ENCODE measurements around the gene SPECC1. TPM values are rescaled to one million over a fixed set of nuclear protein-coding genes. Genes with fewer than 3 reads are reported as not detected.

The SPECC1 gene
- total RNA-seq, 1 donor from 2014 or later = 91.9 TPM

- no peak for TF ChIP-seq CTCF (IDR thresholded peaks at IDR 0.05)
- H3K27ac Mint-ChIP-seq (ENCODE audit: unreplicated experiment) = peak within 1 kb of the TSS; percentile 89
- H3K9me3 Mint-ChIP-seq (ENCODE audit: low read depth) = no peaks in the 10 kb centered on the region
- H3K27me3 Mint-ChIP-seq (ENCODE audit: low read depth) = no peaks in the 10 kb centered on the region
- peak within 1 kb of the TSS; percentile 90 for H3K4me3 Mint-ChIP-seq (ENCODE audit: unreplicated experiment)
- peaks cover 28% of the 10 kb centered on the region for H3K4me1 Mint-ChIP-seq (ENCODE audit: low read depth)
- DNase-seq (ENCODE audit: low spot score) = peak; percentile 95
- no peaks in the 10 kb centered on the region for H3K36me3 Mint-ChIP-seq (ENCODE audit: low read depth)
Observed at GRCh38 chr17:19977293-19978208, 31.6 kb upstream of the SPECC1 start, which contains the start of gene AKAP10. Gene AKAP10 (minus strand): TSS chr17:19977828. CDS start chr17:19977679, 149 bp downstream.

- Mint-ChIP-seq H3K27me3 (ENCODE audit: low read depth) (no peaks in the 10 kb centered on the region), H3K4me1 (ENCODE audit: low read depth) (peaks cover 28% of the 10 kb centered on the region), H3K27ac (ENCODE audit: unreplicated experiment) (peak overlapping the region; percentile 89), H3K36me3 (ENCODE audit: low read depth) (no peaks in the 10 kb centered on the region), H3K9me3 (ENCODE audit: low read depth) (no peaks in the 10 kb centered on the region), H3K4me3 (ENCODE audit: unreplicated experiment) (peak overlapping the region; percentile 90)
- no peak for TF ChIP-seq CTCF (IDR thresholded peaks at IDR 0.05)
- DNase-seq (ENCODE audit: low spot score) = no peak
Observed at GRCh38 chr17:19978209-19978802, 30.9 kb upstream of the SPECC1 start.

GRCh38 chr17:19978805-19979211 lies 30.4 kb upstream of the SPECC1 start:
- H3K4me3 Mint-ChIP-seq (ENCODE audit: unreplicated experiment) = peak overlapping the region; percentile 90
- H3K4me1 Mint-ChIP-seq (ENCODE audit: low read depth) = peaks cover 28% of the 10 kb centered on the region
- TF ChIP-seq CTCF (IDR thresholded peaks at IDR 0.05) = no peak
- H3K27ac Mint-ChIP-seq (ENCODE audit: unreplicated experiment) = no peak overlapping the region
- no peak for DNase-seq (ENCODE audit: low spot score)
- no peaks in the 10 kb centered on the region for H3K9me3 Mint-ChIP-seq (ENCODE audit: low read depth)
- H3K36me3 Mint-ChIP-seq (ENCODE audit: low read depth) = no peaks in the 10 kb centered on the region
- H3K27me3 Mint-ChIP-seq (ENCODE audit: low read depth) = no peaks in the 10 kb centered on the region

- Mint-ChIP-seq H3K4me1 (ENCODE audit: low read depth) (peaks cover 28% of the 10 kb centered on the region), H3K9me3 (ENCODE audit: low read depth) (no peaks in the 10 kb centered on the region), H3K27me3 (ENCODE audit: low read depth) (no peaks in the 10 kb centered on the region), H3K27ac (ENCODE audit: unreplicated experiment) (no peak overlapping the region), H3K4me3 (ENCODE audit: unreplicated experiment) (no peak overlapping the region), H3K36me3 (ENCODE audit: low read depth) (no peaks in the 10 kb centered on the region)
- no peak for TF ChIP-seq CTCF (IDR thresholded peaks at IDR 0.05)
- DNase-seq (ENCODE audit: low spot score) = no peak
Observed at GRCh38 chr17:19979917-19980770, 29.0 kb upstream of the SPECC1 start.
